GM12872 (cell line): Measurements from ENCODE around the gene DEFB129.

Source experiments
- CTCF ChIP-seq: IDR thresholded peaks from 3 replicates; pipeline ENCODE4 v1.5.1; 2011; ENCODE audit warnings: low read depth, mild to moderate bottlenecking, low read length, moderate library complexity; ENCODE audit not compliant: insufficient read depth

Gene DEFB129

DNA sequence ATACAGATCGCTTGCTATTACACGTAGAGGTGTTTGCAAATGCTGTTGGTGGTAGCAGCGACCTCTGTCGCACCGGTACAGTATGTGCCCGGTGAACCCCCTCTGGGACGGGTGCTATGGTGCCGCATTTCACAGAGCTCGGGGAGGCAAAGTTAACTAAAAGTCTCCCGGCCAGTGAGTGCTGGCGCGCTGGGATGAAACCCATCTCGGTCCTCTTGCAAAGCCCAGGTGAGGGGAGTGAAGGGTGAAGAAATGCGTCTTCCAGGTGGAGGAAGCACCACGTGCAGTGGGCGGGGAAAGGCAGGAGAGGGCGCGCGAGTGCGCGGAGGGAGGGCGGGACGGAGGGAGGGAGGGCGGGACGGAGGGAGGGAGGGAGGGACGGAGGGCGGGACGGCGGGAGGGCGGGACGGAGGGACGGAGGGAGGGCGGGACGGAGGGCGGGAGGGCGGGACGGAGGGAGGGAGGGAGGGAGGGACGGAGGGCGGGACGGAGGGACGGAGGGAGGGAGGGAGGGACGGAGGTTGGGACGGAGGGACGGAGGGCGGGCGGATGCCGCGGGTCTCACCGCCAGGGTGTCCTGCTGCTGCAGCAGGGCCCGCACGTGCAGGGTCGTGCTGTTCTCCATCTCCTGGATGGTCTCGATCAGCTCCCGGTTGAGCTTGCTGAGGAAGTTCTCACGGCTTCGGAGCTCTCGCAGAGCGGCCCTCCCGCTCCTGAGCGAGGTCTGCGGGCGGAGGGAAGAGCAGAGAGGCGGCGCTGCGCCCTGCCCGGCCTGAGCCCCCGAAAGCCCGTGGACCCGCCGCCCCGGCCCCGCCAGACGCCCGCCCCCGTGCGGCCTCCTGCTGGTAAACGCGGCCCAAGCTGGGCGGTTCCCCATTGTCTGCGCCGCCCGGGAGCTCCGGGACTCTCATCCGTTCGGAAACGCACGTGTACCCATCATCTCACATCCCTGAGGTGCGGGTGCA lies 51.8 kb downstream of the DEFB129 start:
- no peak for TF ChIP-seq CTCF
